GM12865 (cell line): Measurements from ENCODE around the gene OLFML2A.

ENCODE experiments used
- DNase-seq: peaks from one replicate; pipeline ENCODE4 v3.0.0; 2010; ENCODE audit warnings: low read depth
- H3K4me3 ChIP-seq: 2 replicates; pipeline ENCODE4 v1.5.1; 2011; ENCODE audit warnings: mild to moderate bottlenecking, low read depth, low read length, control low read depth
- TF ChIP-seq, protein P1 (sequence below): IDR thresholded peaks from 2 replicates; pipeline ENCODE4 v1.5.1; 2011; ENCODE audit warnings: low read length, control low read depth, low read depth, inconsistent platforms; ENCODE audit not compliant: insufficient read depth; ENCODE audit errors: missing control alignments

OLFML2A gene

DNA sequence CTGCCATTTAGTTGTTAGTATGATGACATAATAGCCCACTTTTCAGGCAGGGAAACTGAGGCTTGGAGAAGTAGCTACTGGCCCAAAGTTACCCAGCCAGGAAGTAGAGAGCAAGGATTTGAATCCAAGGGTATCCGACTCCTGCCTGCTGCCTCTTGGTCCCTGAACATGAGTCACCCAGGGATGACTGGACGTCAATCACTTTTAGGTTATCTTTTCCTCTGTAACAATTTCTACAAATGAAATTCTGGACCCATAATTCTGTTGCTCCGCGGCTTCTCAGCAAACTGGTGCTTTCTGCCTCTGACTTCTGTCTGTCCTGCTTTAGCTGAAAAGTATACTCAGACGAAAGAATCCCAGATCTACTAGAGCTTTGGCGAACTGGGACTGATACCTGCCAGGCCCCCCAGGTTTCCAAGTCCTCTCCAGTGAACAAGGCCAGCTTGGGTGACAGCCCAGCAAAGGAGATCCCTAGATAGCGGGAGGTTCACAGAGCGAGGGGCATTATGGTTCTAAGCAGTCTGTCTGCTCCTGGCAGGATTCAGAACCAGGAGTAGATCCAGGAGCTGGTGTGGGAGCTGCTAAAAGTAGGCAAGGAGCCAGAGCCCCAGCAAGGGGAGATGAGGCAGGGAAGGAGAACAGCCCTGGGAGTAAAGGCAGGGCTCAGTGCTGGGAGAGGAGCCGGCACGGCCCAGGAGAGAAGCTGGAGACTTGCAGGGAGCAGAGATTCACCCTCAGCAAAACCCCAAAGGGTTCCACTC, 20.6 kb downstream of the OLFML2A start:
- H3K4me3 ChIP-seq: no peak overlapping the region
- no peak for DNase-seq
- TF ChIP-seq, protein P1, sequence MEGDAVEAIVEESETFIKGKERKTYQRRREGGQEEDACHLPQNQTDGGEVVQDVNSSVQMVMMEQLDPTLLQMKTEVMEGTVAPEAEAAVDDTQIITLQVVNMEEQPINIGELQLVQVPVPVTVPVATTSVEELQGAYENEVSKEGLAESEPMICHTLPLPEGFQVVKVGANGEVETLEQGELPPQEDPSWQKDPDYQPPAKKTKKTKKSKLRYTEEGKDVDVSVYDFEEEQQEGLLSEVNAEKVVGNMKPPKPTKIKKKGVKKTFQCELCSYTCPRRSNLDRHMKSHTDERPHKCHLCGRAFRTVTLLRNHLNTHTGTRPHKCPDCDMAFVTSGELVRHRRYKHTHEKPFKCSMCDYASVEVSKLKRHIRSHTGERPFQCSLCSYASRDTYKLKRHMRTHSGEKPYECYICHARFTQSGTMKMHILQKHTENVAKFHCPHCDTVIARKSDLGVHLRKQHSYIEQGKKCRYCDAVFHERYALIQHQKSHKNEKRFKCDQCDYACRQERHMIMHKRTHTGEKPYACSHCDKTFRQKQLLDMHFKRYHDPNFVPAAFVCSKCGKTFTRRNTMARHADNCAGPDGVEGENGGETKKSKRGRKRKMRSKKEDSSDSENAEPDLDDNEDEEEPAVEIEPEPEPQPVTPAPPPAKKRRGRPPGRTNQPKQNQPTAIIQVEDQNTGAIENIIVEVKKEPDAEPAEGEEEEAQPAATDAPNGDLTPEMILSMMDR: no peak

DNA sequence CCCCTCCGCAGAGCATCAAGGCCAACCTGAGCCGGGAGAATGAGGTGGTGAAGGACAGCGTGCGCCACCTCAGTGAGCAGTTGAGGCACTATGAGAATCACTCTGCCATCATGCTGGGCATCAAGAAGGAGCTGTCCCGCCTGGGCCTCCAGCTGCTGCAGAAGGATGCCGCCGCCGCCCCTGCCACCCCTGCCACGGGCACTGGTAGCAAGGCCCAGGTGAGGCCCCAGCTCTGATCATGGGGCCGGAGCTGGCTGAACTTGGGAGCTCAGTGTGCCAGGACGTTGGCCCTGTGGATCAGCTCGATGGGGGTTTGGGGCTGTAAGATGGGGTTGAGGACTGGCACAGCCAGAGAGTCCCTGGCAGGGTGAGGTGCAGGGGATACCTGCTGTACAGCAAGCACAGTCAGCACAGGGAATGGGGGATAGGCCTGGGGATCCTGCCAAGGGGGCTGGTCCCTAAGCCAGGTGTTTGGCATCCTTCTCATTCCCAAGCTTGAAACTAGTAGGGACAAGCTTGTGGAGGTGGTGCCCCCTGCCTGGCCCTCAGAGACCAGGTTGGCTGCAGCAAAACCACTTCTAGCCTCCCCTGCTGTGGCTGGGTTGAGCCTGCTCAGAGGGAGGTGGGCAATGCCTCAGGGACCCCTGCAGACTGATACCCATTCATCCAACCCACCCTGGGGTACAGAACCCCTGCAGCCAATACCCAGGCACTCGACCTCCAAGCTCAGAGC, 22.5 kb downstream of the OLFML2A start:
- no peak for DNase-seq
- no peak overlapping the region for H3K4me3 ChIP-seq
- TF ChIP-seq, protein P1: no peak

DNA sequence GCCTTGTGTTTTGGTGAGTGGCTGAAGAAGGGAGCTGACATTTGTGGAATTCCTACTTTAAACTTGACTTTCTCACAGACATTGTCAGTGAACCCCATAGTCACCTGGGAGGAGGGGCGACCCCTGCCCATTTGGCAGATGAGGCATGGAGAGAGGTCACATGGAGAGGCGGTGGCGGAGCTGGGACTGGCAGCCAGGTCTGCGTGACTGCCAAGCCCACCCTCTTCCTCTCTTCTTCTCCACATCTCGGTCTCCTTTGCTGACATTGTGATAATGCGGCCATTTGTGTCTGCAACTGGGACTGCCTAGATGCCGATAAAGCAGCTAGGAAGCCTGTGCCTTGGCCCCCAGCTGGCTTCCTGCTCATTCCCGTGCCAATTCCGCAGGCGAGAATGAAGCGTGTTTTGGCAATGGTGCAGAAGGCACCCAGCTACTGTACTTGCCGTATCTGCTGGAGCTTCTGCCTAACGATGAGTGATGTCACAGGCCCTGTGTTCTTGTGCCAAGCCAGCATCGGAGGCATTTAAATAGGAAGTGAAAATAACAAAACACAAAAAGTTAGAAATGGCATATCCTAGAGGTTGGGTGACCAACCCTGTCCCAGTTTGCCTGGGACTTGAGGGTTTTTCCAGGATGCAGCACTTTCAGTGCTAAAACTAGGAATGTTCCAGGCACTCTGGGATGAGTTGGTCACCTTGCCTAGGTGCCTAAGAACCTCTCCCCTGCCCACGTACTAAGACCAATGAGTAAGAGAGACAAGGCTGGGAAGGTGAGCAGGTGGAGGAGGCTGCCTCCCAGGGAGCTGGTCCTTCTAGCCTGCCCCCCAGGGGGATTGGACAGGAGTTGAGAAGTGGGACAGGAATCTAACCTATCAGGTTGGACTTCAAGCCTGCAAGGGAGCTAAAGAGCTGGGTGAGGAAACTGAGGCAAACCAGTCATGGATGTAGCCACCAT, 23.6 kb downstream of the OLFML2A start:
- TF ChIP-seq, protein P1: no peak
- DNase-seq: peak; percentile 51
- no peak overlapping the region for H3K4me3 ChIP-seq

DNA sequence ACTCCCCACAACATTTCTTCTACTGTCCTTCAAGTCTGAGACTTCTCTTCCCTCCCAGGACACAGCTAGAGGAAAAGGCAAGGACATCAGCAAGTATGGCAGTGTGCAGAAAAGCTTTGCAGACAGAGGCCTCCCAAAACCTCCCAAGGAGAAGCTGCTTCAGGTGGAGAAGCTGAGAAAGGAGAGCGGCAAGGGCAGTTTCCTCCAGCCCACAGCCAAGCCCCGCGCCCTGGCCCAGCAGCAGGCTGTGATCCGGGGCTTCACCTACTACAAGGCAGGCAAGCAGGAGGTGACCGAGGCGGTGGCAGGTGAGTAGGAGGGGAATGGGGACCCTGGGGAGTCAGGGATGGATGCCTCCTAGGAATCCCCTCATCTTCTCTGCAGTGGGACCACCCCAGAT, 24.4 kb downstream of the OLFML2A start:
- no peak overlapping the region for H3K4me3 ChIP-seq
- TF ChIP-seq, protein P1: no peak

DNA sequence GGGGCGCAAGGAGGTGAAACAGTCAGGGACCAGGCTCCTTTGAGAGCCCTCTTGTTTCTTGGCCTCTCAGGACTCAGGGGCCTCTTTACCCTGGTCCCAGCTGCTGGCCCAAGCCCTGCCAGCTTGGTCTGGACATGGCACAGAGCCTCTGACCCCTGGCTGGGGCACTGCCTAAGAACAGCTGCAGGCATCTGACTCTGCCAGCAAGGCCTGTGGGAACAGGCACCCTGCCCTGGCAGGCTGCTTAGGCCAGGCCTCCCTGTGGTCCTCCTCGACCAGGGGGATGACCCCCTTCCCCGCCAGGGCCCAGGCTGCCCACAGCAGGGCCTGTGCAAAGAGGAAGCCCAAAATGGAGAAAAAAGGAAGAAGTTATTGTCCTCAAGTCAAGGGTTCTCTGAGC, 25.5 kb downstream of the OLFML2A start:
- no peak overlapping the region for H3K4me3 ChIP-seq
- no peak for DNase-seq
- TF ChIP-seq, protein P1: no peak

More for the DNA sequence above, 24.4 kb downstream of the OLFML2A start:
- no peak for DNase-seq

DNA sequence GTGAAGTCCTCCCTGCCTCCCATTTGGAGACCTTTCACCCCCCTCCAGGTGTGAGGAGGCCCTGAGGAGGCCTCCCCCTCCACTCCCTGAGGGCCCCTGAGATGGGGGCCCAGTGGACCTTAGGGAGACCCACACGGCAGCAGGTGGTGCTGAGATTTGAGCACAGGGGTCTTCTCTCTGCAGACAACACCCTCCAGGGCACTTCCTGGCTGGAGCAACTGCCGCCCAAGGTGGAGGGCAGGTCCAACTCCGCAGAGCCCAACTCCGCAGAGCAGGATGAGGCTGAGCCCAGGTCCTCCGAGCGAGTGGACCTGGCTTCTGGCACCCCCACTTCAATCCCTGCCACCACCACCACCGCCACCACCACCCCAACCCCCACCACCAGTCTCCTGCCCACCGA, 27.0 kb downstream of the OLFML2A start:
- no peak overlapping the region for H3K4me3 ChIP-seq
- TF ChIP-seq, protein P1: no peak
- no peak for DNase-seq
